HUES64 (cell line): ENCODE data around the gene ELP6.
"Not testable (repeated sequence)": the region's sequence is repeated elsewhere in the genome, so short reads cannot be mapped to it uniquely, and the experiment has no call there.

Experiments
- H3K27ac ChIP-seq: 2 replicates; pipeline ENCODE4 v1.7.0; 2013; ENCODE audit warnings: low read depth, low read length, inconsistent platforms
- H3K27me3 ChIP-seq: 2 replicates; pipeline ENCODE4 v1.6.1; 2013; ENCODE audit warnings: mild to moderate bottlenecking, low read length; ENCODE audit not compliant: insufficient read depth
- H3K36me3 ChIP-seq: 2 replicates; pipeline ENCODE4 v1.6.1; 2013; ENCODE audit warnings: mild to moderate bottlenecking, low read length; ENCODE audit not compliant: insufficient read depth
- H3K4me1 ChIP-seq: 2 replicates; pipeline ENCODE4 v1.6.1; 2013; ENCODE audit warnings: mild to moderate bottlenecking, low read length, moderate library complexity; ENCODE audit not compliant: insufficient read depth
- H3K4me3 ChIP-seq: 2 replicates; pipeline ENCODE4 v1.5.1; 2013; ENCODE audit warnings: mild to moderate bottlenecking, low read length, moderate library complexity
- H3K9ac ChIP-seq: 2 replicates; pipeline ENCODE4 v1.6.1; 2013; ENCODE audit warnings: mild to moderate bottlenecking, low read depth, low read length
- H3K9me3 ChIP-seq: 2 replicates; pipeline ENCODE4 v1.6.1; 2013; ENCODE audit warnings: low read depth, low read length; ENCODE audit not compliant: insufficient read depth
- WGBS: fragments of 150-250, 120-280 bp; methylation state at CpG from one replicate; pipeline ENCODE4 v1.1.7; 2013; ENCODE audit warnings: missing lambda C conversion rate; 5-methylcytosine and 5-hydroxymethylcytosine counted together

ELP6 gene

DNA sequence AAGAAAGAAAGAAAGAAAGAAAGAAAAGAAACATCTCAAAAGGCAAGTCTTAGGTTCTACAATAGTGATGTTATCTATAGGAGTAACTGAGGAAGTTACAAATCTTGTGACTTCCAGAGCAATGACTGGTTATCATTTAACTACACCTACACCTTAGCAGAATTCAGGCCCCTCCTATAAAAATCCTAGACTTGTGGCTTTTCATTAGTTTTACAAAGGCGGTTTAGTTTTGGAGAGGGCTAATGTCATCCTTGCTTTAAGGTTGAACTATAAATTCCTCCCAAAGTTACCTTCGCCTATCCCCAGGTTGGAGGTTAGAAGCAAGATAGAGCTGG lies 33.7 kb downstream of the ELP6 start:
- Histone ChIP-seq H3K27me3 (no peaks in the 10 kb centered on the region), H3K4me1 (peaks cover 20% of the 10 kb centered on the region), H3K9ac (no peak overlapping the region), H3K27ac (no peak overlapping the region), H3K4me3 (no peak overlapping the region), H3K36me3 (no peaks in the 10 kb centered on the region), H3K9me3 (no peaks in the 10 kb centered on the region)
- WGBS = 89% methylated on average over 2 of the region's 2 CpGs

DNA sequence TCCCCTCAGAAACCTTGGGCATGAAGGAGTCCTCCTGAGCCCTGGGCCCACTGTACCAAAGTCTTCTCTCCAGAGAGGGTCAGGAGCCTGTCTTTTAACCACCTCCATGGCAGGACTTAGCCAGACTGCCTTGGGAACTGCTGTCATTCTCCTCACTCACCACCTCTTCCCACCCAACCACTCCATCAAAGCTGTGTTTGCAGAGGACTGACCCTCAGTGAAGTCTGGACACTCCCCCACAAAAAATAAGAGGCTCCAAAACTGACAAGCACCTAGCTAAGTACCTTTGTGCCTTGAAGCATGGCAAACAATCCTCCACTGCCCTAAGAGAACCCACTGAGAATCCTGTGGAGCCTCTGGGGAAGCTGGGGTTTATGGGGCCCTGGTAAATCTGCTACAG lies 35.5 kb downstream of the ELP6 start:
- no peak overlapping the region for H3K4me3 ChIP-seq
- peaks cover 26% of the 10 kb centered on the region for H3K4me1 ChIP-seq
- no peak overlapping the region for H3K27ac ChIP-seq
- H3K36me3 ChIP-seq = no peaks in the 10 kb centered on the region
- no peak overlapping the region for H3K9ac ChIP-seq
- no peaks in the 10 kb centered on the region for H3K27me3 ChIP-seq
- H3K9me3 ChIP-seq = no peaks in the 10 kb centered on the region

DNA sequence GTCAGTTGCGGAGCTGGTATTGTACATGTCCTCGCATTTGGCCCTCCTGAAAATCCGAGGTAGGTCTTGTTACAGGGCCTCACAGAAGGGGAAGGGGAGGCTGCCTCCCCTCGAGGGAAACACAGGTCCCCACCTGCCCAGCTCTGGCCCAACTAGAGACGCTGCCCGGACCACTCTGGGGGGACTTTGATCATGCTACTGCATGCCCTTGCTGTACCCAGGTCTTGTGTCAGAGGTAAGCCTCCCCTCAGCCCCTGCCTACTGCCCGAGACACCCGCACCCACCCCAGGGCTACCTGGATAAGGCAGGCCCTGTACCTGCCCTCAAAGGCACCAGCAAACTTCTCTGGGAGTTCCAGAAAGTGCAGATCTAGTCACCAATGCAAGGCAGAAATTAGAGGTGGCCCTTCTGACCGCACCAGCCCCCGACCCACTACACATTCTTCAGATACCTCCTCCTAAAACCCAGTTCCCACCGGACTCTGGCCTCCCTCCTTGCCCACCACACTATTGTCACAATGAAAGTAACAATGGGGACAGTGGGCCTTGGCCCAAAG lies 36.8 kb downstream of the ELP6 start:
- Histone ChIP-seq H3K9ac (no peak overlapping the region), H3K4me3 (peak overlapping the region; percentile 100; the same call in 1 of the 2 replicates)

DNA sequence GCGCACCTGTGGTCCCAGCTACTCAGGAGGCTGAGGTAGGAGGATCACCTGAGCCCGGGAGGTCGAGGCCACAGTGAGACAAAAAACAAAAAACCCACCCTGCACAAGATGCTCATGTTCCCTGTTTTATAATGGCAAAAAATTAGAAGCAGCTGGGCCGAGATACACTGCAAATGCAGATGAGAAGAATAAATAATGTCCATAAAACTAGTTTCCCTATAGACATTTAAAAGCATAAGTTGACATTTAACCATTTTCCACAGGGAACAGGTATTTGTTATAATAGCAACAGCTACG lies 37.2 kb downstream of the ELP6 start:
- Histone ChIP-seq H3K27me3 (no peaks in the 10 kb centered on the region), H3K9ac (0 out of 2 replicates have a peak overlapping the region, but pooled peaks have one; percentile 50), H3K4me1 (peaks cover 15% of the 10 kb centered on the region), H3K27ac (0 out of 2 replicates have a peak overlapping the region, but pooled peaks have one; percentile 58), H3K4me3 (peak overlapping the region; percentile 100), H3K9me3 (no peaks in the 10 kb centered on the region), H3K36me3 (no peaks in the 10 kb centered on the region)
- WGBS = 87% methylated on average over 5 of the region's 5 CpGs

More for the DNA sequence above, 36.8 kb downstream of the ELP6 start:
- H3K4me1 ChIP-seq = peaks cover 19% of the 10 kb centered on the region
- H3K27me3 ChIP-seq = no peaks in the 10 kb centered on the region
- H3K36me3 ChIP-seq = no peaks in the 10 kb centered on the region
- H3K27ac ChIP-seq = no peak overlapping the region
- 92% methylated on average over 11 of the region's 11 CpGs for WGBS
- H3K9me3 ChIP-seq = no peaks in the 10 kb centered on the region

DNA sequence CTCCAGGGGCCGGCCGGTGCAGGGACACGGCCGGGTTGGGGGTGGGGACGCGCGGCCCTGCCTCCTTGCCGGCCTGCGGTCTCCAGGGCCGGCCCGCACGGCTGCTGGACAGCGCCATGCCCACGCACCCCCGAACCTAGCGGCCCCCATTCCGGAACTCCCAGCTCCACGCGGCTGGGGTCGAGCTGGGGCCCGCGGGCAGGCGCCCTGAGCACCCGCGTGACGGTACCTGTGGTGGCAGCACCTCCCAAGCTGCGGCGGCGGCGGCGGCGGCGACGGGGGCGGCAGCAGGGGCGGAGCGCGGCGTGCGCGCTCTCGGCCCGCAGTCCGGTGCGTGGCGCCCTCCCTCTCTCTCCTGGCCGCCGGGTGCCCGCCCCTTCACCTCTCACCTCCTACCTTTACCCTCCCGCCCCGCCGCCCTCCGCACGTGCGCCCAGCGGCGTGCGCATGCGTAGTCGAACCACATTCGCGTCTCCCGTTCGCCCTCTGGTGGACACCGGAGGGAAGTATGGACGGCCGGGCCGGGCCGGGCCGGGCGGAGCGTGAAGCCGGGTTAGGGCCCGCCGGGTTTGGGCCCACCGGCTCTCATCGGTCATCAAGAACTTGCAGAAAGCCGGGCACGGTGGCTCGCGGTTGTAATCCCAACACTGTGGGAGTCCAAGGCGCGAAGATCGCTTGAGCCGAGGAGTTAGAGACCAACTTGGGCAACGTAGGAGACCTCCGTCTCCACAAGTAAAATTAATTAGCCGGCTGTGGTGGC lies 37.8 kb downstream of the ELP6 start, which contains the start of gene SCAP:
Gene SCAP (minus strand): TSS at position 372 of the 760 bp plus-strand sequence. CDS start 32,948 bp downstream, outside the sequence.
- H3K9ac ChIP-seq = peak within 1 kb of the TSS; percentile 83
- 6% methylated on average over 88 of the region's 88 CpGs for WGBS
- H3K9me3 ChIP-seq = no peaks in the 10 kb centered on the region
- H3K27ac ChIP-seq = peak within 1 kb of the TSS; percentile 70
- H3K4me1 ChIP-seq = peaks cover 13% of the 10 kb centered on the region; the same call in 1 of the 2 replicates
- no peaks in the 10 kb centered on the region for H3K27me3 ChIP-seq
- no peaks in the 10 kb centered on the region for H3K36me3 ChIP-seq
- peak within 1 kb of the TSS; percentile 100 for H3K4me3 ChIP-seq

DNA sequence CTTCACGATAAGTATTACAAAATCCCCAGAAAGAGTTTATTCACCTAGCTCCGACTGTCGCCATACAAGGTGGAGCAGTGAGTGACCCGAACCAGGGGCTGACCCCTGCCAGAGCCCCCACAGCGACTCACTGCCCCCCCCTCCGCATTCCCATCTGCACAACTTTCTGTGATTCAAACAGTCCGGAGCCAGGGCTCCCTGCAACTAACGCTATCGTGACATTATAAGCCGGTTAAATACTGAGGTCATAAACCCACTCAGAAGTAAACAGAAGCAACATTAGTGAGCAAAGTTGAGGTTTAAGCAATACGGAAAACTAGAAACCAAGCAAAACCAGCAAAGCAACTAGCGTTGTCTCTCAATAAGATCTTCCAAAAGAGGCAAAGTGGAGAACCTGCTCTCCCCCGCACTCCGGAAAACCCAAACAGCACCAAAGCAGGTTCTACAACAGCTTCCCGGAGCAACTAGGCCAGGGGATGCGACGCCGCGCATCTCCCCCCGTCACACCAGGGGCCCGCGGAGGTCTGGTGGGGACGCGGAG lies 38.4 kb downstream of the ELP6 start:
- peak overlapping the region; percentile 70 for H3K27ac ChIP-seq

DNA sequence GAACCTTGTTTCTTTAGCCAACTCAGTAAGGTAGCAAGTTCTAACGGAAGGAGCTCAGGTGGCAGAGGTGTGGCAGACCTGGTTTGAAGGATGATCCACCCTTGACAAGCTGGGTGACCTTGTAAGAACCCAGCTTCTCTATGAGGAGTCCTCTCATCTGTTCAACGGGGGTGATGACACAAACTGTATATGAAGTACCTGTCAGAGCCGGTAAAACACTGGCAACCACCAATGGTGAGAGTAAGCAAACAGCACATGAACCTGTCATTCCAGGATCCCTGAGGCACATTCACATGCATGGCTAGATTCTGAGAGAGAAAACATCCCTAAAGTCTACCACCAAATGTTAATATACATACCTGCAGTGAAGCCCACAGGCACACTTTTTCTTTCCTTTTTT lies 40.1 kb downstream of the ELP6 start:
- Histone ChIP-seq H3K9ac (no peak overlapping the region), H3K27me3 (no peaks in the 10 kb centered on the region), H3K9me3 (no peaks in the 10 kb centered on the region), H3K36me3 (no peaks in the 10 kb centered on the region), H3K27ac (no peak overlapping the region), H3K4me3 (no peak overlapping the region), H3K4me1 (0 out of 2 replicates have a peak, but pooled peaks cover 5% of the 10 kb centered on the region)
- 80% methylated on average over 3 of the region's 3 CpGs for WGBS

More for the DNA sequence above, 38.4 kb downstream of the ELP6 start:
- Histone ChIP-seq H3K36me3 (no peaks in the 10 kb centered on the region), H3K9me3 (no peaks in the 10 kb centered on the region), H3K4me3 (peak overlapping the region; percentile 100), H3K4me1 (peaks cover 8% of the 10 kb centered on the region; the same call in 1 of the 2 replicates), H3K9ac (peak overlapping the region; percentile 83), H3K27me3 (no peaks in the 10 kb centered on the region)
- WGBS = 2% methylated on average over 24 of the region's 24 CpGs

DNA sequence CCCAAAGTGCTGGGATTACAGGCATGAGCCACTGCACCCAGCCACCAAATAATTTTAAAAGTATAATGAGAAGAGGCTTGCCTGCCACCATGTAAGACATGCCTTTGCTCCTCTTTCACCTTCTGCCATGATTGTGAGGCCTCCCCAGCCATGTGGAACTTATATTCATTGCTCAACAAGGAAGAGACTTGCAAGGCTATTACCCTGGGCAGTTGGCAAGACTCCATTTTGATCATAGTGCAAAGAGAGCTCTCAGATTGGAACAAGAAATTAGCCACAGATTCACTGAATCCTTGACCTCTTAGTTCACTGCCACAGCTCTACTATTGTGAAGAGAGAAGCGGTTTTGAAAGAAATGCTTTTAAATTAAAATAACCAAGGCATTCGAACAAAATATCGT lies 43.9 kb downstream of the ELP6 start:
- Histone ChIP-seq H3K36me3 (no peaks in the 10 kb centered on the region), H3K9me3 (no peaks in the 10 kb centered on the region), H3K9ac (no peak overlapping the region), H3K4me3 (no peak overlapping the region), H3K27me3 (no peaks in the 10 kb centered on the region), H3K4me1 (0 out of 2 replicates have a peak, but pooled peaks cover 5% of the 10 kb centered on the region), H3K27ac (no peak overlapping the region)
- WGBS = 96% methylated on average over 3 of the region's 3 CpGs

DNA sequence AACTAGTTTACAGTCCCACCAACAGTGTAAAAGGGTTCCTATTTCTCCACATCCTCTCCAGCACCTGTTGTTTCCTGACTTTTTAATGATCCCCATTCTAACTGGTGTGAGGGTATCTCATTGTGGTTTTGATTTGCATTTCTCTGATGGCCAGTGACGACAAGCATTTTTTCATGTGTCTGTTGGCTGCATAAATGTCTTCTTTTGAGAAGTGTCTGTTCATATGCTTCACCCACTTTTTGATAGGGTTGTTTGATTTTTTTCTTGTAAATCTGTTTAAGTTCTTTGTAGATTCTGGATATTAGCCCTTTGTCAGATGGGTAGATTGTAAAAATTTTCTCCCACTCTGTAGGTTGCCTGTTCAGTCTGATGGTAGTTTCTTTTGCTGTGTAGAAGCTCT lies 45.2 kb downstream of the ELP6 start:
- not testable (repeated sequence) for H3K36me3 ChIP-seq

DNA sequence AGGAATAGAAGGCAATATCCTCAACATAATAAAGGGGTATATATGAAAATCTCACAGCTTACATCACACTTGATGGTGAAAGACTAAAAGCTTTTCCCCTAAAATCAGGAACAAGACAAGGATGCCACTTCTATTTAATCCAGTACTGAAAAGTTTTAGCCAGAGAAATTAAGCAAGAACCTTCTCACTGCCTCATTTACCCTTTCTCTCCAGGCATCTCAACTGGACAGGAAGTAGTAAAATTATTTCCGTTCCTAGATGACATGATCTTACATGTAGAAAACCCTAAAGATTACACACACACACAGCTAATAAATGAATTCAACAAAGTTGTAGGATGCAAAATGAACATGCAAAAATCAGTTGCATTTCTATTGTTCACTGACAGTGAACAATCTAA lies 48.9 kb downstream of the ELP6 start:
- Histone ChIP-seq H3K4me1 (no peaks in the 10 kb centered on the region), H3K4me3 (no peak overlapping the region), H3K36me3 (no peaks in the 10 kb centered on the region), H3K27ac (no peak overlapping the region), H3K9me3 (no peaks in the 10 kb centered on the region), H3K27me3 (no peaks in the 10 kb centered on the region), H3K9ac (no peak overlapping the region)
- 100% methylated on average over 1 of the region's 1 CpG for WGBS

More for the DNA sequence above, 45.2 kb downstream of the ELP6 start:
- not testable (repeated sequence) for H3K9me3 ChIP-seq, H3K4me3 ChIP-seq, H3K27me3 ChIP-seq, H3K27ac ChIP-seq, H3K9ac ChIP-seq, H3K4me1 ChIP-seq
- 92% methylated on average over 1 of the region's 1 CpG for WGBS

DNA sequence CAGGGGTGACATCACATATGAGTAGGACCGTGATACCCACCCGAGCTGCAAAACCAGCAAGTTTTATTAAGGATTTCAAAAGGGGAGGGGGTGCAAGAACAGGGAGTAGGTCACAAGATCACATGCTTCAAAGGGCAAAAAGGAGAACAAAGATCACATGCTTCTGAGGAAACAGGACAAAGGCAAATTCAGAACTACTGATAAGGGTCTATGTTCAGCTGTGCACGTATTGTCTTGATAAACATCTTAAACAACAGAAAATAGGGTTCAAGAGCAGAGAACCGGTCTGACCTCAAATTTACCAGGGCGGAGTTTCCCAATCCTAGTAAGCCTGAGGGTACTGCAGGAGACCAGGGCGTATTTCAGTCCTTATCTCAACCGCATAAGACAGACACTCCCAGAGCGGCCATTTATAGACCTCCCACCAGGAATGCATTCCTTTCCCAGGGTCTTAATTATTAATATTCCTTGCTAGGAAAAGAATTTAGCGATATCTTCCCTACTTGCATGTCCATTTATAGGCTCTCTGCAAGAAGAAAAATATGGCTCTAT lies 53.9 kb downstream of the ELP6 start:
- H3K4me3 ChIP-seq, H3K27ac ChIP-seq, H3K9ac ChIP-seq, H3K4me1 ChIP-seq, H3K27me3 ChIP-seq, H3K36me3 ChIP-seq, H3K9me3 ChIP-seq: not testable (repeated sequence)
- WGBS = 95% methylated on average over 9 of the region's 9 CpGs
